Activated CD8-positive, alpha-beta memory T cell treated with anti-CD3 and anti-CD28 coated beads for 36 hours (primary cell): ENCODE measurements around the gene GHRHR. TPM values are rescaled to one million over a fixed set of nuclear protein-coding genes. Genes with fewer than 3 reads are reported as not detected.

ENCODE experiments used
- CTCF ChIA-PET: fragments of 350-600 bp; sonication (Branson Sonifier 250); formaldehyde crosslinking; loops from one replicate; lab custom pipeline; 2021; ENCODE audit warnings: antibody characterized with exemption; lab: Charles Lee
- POLR2A ChIA-PET: fragments of 350-600 bp; sonication (Branson Sonifier 250); formaldehyde crosslinking; loops from one replicate; lab custom pipeline; 2021; ENCODE audit warnings: antibody characterized with exemption; lab: Charles Lee
- total RNA-seq, 2 experiments: library from RNA; stranded (reverse); gene quantifications; one replicate each; pipeline ENCODE4 v1.2.3, GENCODE V29; 2021

GHRHR gene
- total RNA-seq, 2 experiments from 2014 or later: not detected

GRCh38 chr7:30977896-30978564, 14.3 kb downstream of the GHRHR start:
- POLR2A ChIA-PET: no interaction called here
- CTCF ChIA-PET: no interaction called here

GRCh38 chr7:30979027-30979426, 15.3 kb downstream of the GHRHR start:
- ChIA-PET CTCF (interaction anchor here (0.9 kb wide), 1 partner anchor 15 kb away, joined by 3 read pairs; the partner anchor contains the start of gene GHRHR), POLR2A (no interaction called here)

- ChIA-PET POLR2A (no interaction called here), CTCF (no interaction called here)
These were observed 16.4 kb downstream of the GHRHR start for GRCh38 chr7:30980194-30980593.

GRCh38 chr7:30980751-30981150, 17.0 kb downstream of the GHRHR start:
- ChIA-PET POLR2A (no interaction called here), CTCF (interaction anchor here (1.3 to 6.1 kb wide), 2 partner anchors 140 to 154 kb away, joined by 4 to 61 read pairs; no protein-coding TSS in a partner anchor)

GRCh38 chr7:30983042-30983913, 19.5 kb downstream of the GHRHR start:
- CTCF ChIA-PET: interaction anchor here (0.6 to 6.1 kb wide), 13 partner anchors 9 to 209 kb away, joined by 3 to 61 read pairs (median 4); no protein-coding TSS in a partner anchor
- POLR2A ChIA-PET: no interaction called here

- CTCF ChIA-PET: interaction anchor here (0.6 to 6.1 kb wide), 13 partner anchors 10 to 208 kb away, joined by 3 to 61 read pairs (median 4); no protein-coding TSS in a partner anchor
- POLR2A ChIA-PET: no interaction called here
These were observed 20.1 kb downstream of the GHRHR start for GRCh38 chr7:30983914-30984247.

- CTCF ChIA-PET: interaction anchor here (1.0 to 6.1 kb wide), 5 partner anchors 45 to 193 kb away, joined by 3 to 61 read pairs (median 4); no protein-coding TSS in a partner anchor
- POLR2A ChIA-PET: no interaction called here
These were observed 20.8 kb downstream of the GHRHR start for GRCh38 chr7:30984359-30985107.

GRCh38 chr7:30985756-30986155, 22.0 kb downstream of the GHRHR start:
- CTCF ChIA-PET: interaction anchor here (1.1 to 6.1 kb wide), 4 partner anchors 10 to 149 kb away, joined by 3 to 61 read pairs (median 4); no protein-coding TSS in a partner anchor
- POLR2A ChIA-PET: no interaction called here

GRCh38 chr7:30986331-30986730, 22.6 kb downstream of the GHRHR start:
- ChIA-PET POLR2A (no interaction called here), CTCF (interaction anchor here (1.1 to 6.1 kb wide), 3 partner anchors 10 to 139 kb away, joined by 3 to 61 read pairs (median 4); no protein-coding TSS in a partner anchor)

GRCh38 chr7:30986738-30987137, 23.0 kb downstream of the GHRHR start:
- POLR2A ChIA-PET: no interaction called here
- CTCF ChIA-PET: interaction anchor here (6.1 kb wide), 1 partner anchor 134 kb away, joined by 61 read pairs; no protein-coding TSS in a partner anchor

GRCh38 chr7:30987178-30987577, 23.4 kb downstream of the GHRHR start:
- POLR2A ChIA-PET: no interaction called here
- CTCF ChIA-PET: no interaction called here

GRCh38 chr7:30987936-30988335, 24.2 kb downstream of the GHRHR start:
- ChIA-PET CTCF (no interaction called here), POLR2A (no interaction called here)

GRCh38 chr7:30988351-30989005, 24.7 kb downstream of the GHRHR start:
- CTCF ChIA-PET: no interaction called here
- POLR2A ChIA-PET: no interaction called here

- CTCF ChIA-PET: no interaction called here
- POLR2A ChIA-PET: interaction anchor here (0.6 kb wide), 1 partner anchor 177 kb away, joined by 9 read pairs; no protein-coding TSS in a partner anchor
These were observed 25.5 kb downstream of the GHRHR start for GRCh38 chr7:30989008-30989823.

- POLR2A ChIA-PET: interaction anchor here (0.6 kb wide), 1 partner anchor 178 kb away, joined by 9 read pairs; no protein-coding TSS in a partner anchor
- CTCF ChIA-PET: no interaction called here
These were observed 26.3 kb downstream of the GHRHR start for GRCh38 chr7:30989824-30990672.

- POLR2A ChIA-PET: no interaction called here
- CTCF ChIA-PET: no interaction called here
These were observed 27.0 kb downstream of the GHRHR start for GRCh38 chr7:30990673-30991170.

GRCh38 chr7:30992414-30992813, 28.7 kb downstream of the GHRHR start:
- ChIA-PET POLR2A (no interaction called here), CTCF (no interaction called here)
